Transverse colon (tissue), 4 donors: ENCODE measurements around the gene LGALS1. TPM values are rescaled to one million over a fixed set of nuclear protein-coding genes. Genes with fewer than 3 reads are reported as not detected.

ENCODE experiments used
- DNase-seq: peaks from one replicate; pipeline ENCODE4 v3.0.0-alpha.2; 2019
- H3K27ac ChIP-seq, 4 donors: fragments of 200-600 bp; sonication (generic); 2 replicates each; pipeline ENCODE4 v1.5.1; 2016 to 2018; ENCODE audit warnings: inconsistent platforms in 4 of 4
- H3K27me3 ChIP-seq: fragments of 200-600 bp; sonication (generic); 2 replicates; pipeline ENCODE4 v1.5.1; 2017; ENCODE audit warnings: inconsistent platforms
- H3K36me3 ChIP-seq, 4 donors: fragments of 200-600 bp; sonication (generic); 2 replicates each; pipeline ENCODE4 v1.5.1; 2017 to 2019; ENCODE audit warnings: inconsistent platforms in 4 of 4
- H3K4me1 ChIP-seq, 4 donors: fragments of 200-600 bp; sonication (generic); 2 replicates each; pipeline ENCODE4 v1.5.1; 2017 to 2020; ENCODE audit warnings: inconsistent platforms in 4 of 4
- H3K4me3 ChIP-seq, 4 donors: fragments of 200-600 bp; sonication (generic); 1 replicate in 1 of 4; 2 replicates in 3 of 4; pipeline versions ENCODE4 v1.5.1 to v1.6.1; 2017 to 2019; ENCODE audit warnings: inconsistent platforms in 4 of 4
- H3K9me3 ChIP-seq, 2 donors: fragments of 200-600 bp; sonication (generic); 2 replicates each; pipeline ENCODE4 v1.5.1; 2017 to 2019; ENCODE audit warnings: inconsistent platforms in 2 of 2
- EP300 ChIP-seq: sonication (generic); formaldehyde crosslinking; IDR thresholded peaks from one replicate; pipeline ENCODE4 v1.6.1; 2017; ENCODE audit warnings: antibody characterized with exemption, low read depth
- POLR2A ChIP-seq: fragments of 450-650 bp; IDR thresholded peaks from one replicate; pipeline ENCODE4 v1.6.1; 2016; ENCODE audit warnings: antibody characterized with exemption, mild to moderate bottlenecking, moderate library complexity
- POLR2AphosphoS5 ChIP-seq, 3 donors: sonication (generic); formaldehyde crosslinking; IDR thresholded peaks; one replicate each; pipeline ENCODE4 v1.6.1; 2016; ENCODE audit warnings: antibody characterized with exemption in 3 of 3
- WGBS, 2 donors: methylation state at CpG; one replicate each; pipeline ENCODE4 v1.1.5; 2018; ENCODE audit warnings: low coverage in 1 of 2; 5-methylcytosine and 5-hydroxymethylcytosine counted together
- in situ Hi-C, 4 donors: fragments of 200-750 bp; cut with MboI; loops; one replicate each; pipeline versions ENCODE4 v1.15.0 to v1.15.1; 2017; ENCODE audit warnings: low sequenced_read_pairs in 3 of 4, low pct_ligation_motif_present in 1 of 4, low pct_unique_long_range_greater_than_20kb in 1 of 4
- intact Hi-C: fragments of 100-400 bp; cut with DNase I; formaldehyde crosslinking; loops from one replicate; pipeline ENCODE4 v1.15.1; 2023; ENCODE audit warnings: low total_unique reads
- total RNA-seq, 4 donors: library from RNA; depleted of rRNA; stranded (reverse); fragments of >200 nt; gene quantifications; one replicate each; pipeline ENCODE4 v1.1.0, GENCODE V29; 2016
- TF ChIP-seq, protein P1 (sequence below), 5 experiments: fragments of 200-600 bp in 3 of 5; fragments of 450-650 bp in 2 of 5; sonication (generic) in 3 of 5; IDR thresholded peaks; 1 replicate in 2 of 5; 2 replicates in 3 of 5; pipeline ENCODE4 v1.5.1; 2016 to 2017; ENCODE audit warnings: antibody characterized with exemption in 5 of 5, inconsistent platforms in 3 of 5, mild to moderate bottlenecking in 2 of 5, moderate library complexity in 1 of 5

The LGALS1 gene
- total RNA-seq, 4 donors from 2014 or later: 196 to 558 (median 224) TPM

DNA sequence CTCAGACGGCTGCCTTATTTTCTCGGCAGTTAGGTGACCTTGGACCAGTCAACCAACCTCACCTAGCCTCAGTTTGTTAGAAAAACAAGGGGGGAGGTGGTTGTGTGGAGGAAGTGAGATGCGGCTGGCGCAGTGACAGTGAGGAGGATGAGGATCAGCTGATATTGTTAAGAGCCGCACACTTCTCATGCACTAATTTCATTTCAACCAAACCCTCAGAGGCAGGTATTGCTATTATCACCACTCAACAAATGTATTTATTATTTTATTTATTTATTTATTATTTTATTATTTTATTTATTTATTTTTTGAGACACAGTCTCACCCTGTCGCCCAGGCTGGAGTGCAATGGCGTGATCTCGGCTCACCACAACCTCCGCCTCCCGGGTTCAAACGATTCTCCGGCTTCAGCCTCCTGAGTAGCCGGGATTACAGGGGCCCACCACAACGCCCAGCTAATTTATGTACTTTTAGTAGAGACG, 2.1 kb downstream of the LGALS1 start:
- Histone ChIP-seq H3K36me3 (no peaks in the 10 kb centered on the region), H3K27me3 (no peaks in the 10 kb centered on the region), H3K4me1 (peaks cover 36 to 71% (median 54%) of the 10 kb centered on the region in 4 donors), H3K4me3 (peak overlapping the region in 3 of 4 donors; percentile 39 to 54 (median 47)), H3K9me3 (no peaks in the 10 kb centered on the region), H3K27ac (peak overlapping the region; percentile 89 to 96 (median 94))
- 30 to 59% methylated on average over 7 to 15 of the region's 15 CpGs for WGBS, 2 donors
- no peak for DNase-seq
- in situ Hi-C loops: loop anchor here in 1 of 4 donors (25.0 kb wide), 1 partner anchor 110 kb away; no protein-coding TSS in a partner anchor
- intact Hi-C loops: no loop called here
- no peak for TF ChIP-seq POLR2AphosphoS5 (IDR thresholded peaks at IDR 0.05)
- no peak for TF ChIP-seq EP300
- TF ChIP-seq POLR2A: no peak
- TF ChIP-seq, protein P1, sequence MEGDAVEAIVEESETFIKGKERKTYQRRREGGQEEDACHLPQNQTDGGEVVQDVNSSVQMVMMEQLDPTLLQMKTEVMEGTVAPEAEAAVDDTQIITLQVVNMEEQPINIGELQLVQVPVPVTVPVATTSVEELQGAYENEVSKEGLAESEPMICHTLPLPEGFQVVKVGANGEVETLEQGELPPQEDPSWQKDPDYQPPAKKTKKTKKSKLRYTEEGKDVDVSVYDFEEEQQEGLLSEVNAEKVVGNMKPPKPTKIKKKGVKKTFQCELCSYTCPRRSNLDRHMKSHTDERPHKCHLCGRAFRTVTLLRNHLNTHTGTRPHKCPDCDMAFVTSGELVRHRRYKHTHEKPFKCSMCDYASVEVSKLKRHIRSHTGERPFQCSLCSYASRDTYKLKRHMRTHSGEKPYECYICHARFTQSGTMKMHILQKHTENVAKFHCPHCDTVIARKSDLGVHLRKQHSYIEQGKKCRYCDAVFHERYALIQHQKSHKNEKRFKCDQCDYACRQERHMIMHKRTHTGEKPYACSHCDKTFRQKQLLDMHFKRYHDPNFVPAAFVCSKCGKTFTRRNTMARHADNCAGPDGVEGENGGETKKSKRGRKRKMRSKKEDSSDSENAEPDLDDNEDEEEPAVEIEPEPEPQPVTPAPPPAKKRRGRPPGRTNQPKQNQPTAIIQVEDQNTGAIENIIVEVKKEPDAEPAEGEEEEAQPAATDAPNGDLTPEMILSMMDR (IDR thresholded peaks at IDR 0.05): no peak

GRCh38 chr22:37678372-37678771, 2.9 kb downstream of the LGALS1 start:
- peaks cover 30 to 63% (median 46%) of the 10 kb centered on the region in 4 donors for H3K4me1 ChIP-seq
- no peak overlapping the region for H3K4me3 ChIP-seq
- no peaks in the 10 kb centered on the region for H3K27me3 ChIP-seq
- in situ Hi-C loops: loop anchor here in 1 of 4 donors (25.0 kb wide), 1 partner anchor 109 kb away; no protein-coding TSS in a partner anchor
- H3K9me3 ChIP-seq: no peaks in the 10 kb centered on the region
- DNase-seq: no peak
- 46% methylated on average over 6 of the region's 18 CpGs; no CpG with 5 or more reads in 1 of the 2 donors for WGBS, 2 donors
- TF ChIP-seq EP300 (no peak), POLR2A (no peak), POLR2AphosphoS5 (IDR thresholded peaks at IDR 0.05) (no peak)
- TF ChIP-seq, protein P1 (IDR thresholded peaks at IDR 0.05): no peak
- no peaks in the 10 kb centered on the region for H3K36me3 ChIP-seq
- intact Hi-C loops: no loop called here
- peak overlapping the region; percentile 89 to 96 (median 94) for H3K27ac ChIP-seq

DNA sequence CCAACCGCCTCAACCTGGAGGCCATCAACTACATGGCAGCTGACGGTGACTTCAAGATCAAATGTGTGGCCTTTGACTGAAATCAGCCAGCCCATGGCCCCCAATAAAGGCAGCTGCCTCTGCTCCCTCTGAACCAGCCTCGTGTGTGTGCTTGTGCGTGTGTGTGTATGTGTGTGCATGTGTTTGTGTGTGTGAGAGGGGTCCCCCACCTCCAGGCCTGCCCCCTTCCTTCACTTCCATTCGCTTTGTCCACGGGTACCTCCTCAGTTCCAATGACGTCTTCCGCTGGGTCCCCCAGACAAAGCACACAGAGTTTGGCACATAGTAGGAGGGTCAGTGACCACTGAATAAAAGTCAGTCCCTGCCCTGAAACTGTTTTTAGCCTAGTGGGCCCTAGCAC, 4.2 kb downstream of the LGALS1 start:
- DNase-seq: no peak
- TF ChIP-seq POLR2AphosphoS5 (IDR thresholded peaks at IDR 0.05) (no peak), POLR2A (no peak), EP300 (no peak)
- TF ChIP-seq, protein P1 (IDR thresholded peaks at IDR 0.05): no peak
- H3K4me1 ChIP-seq: peaks cover 18 to 55% (median 38%) of the 10 kb centered on the region in 4 donors
- H3K9me3 ChIP-seq: no peaks in the 10 kb centered on the region
- intact Hi-C loops (no loop called here), in situ Hi-C loops (loop anchor here in 3 of 4 donors (5.0 to 25.0 kb wide), 3 partner anchors 37 to 108 kb away; no protein-coding TSS in a partner anchor)
- H3K27ac ChIP-seq: peak overlapping the region in 1 of 4 donors; percentile 96
- WGBS, 2 donors: 90% methylated on average over 8 of the region's 8 CpGs; no CpG with 5 or more reads in 1 of the 2 donors
- no peaks in the 10 kb centered on the region for H3K27me3 ChIP-seq
- no peak overlapping the region for H3K4me3 ChIP-seq
- H3K36me3 ChIP-seq: no peaks in the 10 kb centered on the region

DNA sequence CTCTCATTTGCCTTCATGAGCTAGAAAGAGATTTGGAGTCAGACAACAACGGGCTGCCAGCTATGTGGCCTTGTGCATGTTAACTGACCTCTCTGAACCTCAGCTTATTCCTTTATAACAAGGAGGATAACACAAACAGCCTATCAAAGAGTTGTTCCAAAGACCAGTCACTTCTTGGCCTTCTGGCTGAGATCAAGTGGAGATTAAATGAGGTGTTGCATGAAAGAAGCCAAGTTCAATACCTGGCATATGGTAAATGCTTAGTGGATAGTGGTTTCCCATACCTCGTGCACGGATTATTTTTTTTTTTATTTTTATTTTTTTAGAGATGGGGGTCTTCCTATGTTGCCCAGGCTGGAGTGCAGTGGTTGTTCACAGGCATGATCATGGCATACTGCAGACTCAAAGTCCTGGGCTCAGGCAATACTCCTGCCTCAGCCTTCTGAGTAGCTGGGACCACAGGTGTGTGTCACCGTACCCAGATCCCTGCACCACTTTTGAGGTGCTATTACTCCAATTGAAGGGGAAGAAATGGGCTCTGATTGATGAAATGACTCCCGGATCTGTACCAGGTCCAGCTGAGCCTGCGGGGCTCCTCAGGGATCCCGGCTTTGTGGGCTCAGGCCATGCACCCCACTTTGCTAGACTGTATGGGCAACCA, 4.9 kb downstream of the LGALS1 start:
- H3K27me3 ChIP-seq: no peaks in the 10 kb centered on the region
- no peak for DNase-seq
- 67 to 79% methylated on average over 1 to 7 of the region's 7 CpGs for WGBS, 2 donors
- H3K27ac ChIP-seq: no peak overlapping the region
- TF ChIP-seq POLR2A: no peak
- no peak for TF ChIP-seq EP300
- no peak for TF ChIP-seq POLR2AphosphoS5 (IDR thresholded peaks at IDR 0.05)
- TF ChIP-seq, protein P1 (IDR thresholded peaks at IDR 0.05): no peak
- intact Hi-C loops: no loop called here
- no peak overlapping the region for H3K4me3 ChIP-seq
- no peaks in the 10 kb centered on the region for H3K36me3 ChIP-seq
- in situ Hi-C loops: loop anchor here in 3 of 4 donors (5.0 to 25.0 kb wide), 3 partner anchors 38 to 107 kb away; no protein-coding TSS in a partner anchor
- H3K4me1 ChIP-seq: peaks cover 13 to 52% (median 34%) of the 10 kb centered on the region in 4 donors
- H3K9me3 ChIP-seq: no peaks in the 10 kb centered on the region
